B cell (primary cell): ENCODE measurements around the gene SHC4.

ENCODE experiments used
- CTCF ChIP-seq: fragments of 200-600 bp; IDR thresholded peaks from one replicate; pipeline ENCODE4 v1.8.0; 2022; ENCODE audit warnings: antibody characterized with exemption, mild to moderate bottlenecking
- EZH2 ChIP-seq: IDR thresholded peaks from 2 replicates; pipeline ENCODE4 v1.6.1; 2012; ENCODE audit warnings: borderline replicate concordance, low read depth, mild to moderate bottlenecking, moderate library complexity, low read length; ENCODE audit not compliant: insufficient read depth, poor library complexity, severe bottlenecking

GRCh38 chr15:48868536-48868935 lies 95.2 kb downstream of the SHC4 start:
- TF ChIP-seq CTCF, result no peak
- TF ChIP-seq EZH2, result no peak
